Measurements from ENCODE around the gene CEL.
"Not testable (repeated sequence)": the region's sequence is repeated elsewhere in the genome, so short reads cannot be mapped to it uniquely, and the experiment has no call there.

Gene CEL

DNA sequence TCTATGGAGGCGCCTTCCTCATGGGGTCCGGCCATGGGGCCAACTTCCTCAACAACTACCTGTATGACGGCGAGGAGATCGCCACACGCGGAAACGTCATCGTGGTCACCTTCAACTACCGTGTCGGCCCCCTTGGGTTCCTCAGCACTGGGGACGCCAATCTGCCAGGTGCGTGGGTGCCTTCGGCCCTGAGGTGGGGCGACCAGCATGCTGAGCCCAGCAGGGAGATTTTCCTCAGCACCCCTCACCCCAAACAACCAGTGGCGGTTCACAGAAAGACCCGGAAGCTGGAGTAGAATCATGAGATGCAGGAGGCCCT, 3.2 kb downstream of the CEL start:
- no peak for DNase-seq

DNA sequence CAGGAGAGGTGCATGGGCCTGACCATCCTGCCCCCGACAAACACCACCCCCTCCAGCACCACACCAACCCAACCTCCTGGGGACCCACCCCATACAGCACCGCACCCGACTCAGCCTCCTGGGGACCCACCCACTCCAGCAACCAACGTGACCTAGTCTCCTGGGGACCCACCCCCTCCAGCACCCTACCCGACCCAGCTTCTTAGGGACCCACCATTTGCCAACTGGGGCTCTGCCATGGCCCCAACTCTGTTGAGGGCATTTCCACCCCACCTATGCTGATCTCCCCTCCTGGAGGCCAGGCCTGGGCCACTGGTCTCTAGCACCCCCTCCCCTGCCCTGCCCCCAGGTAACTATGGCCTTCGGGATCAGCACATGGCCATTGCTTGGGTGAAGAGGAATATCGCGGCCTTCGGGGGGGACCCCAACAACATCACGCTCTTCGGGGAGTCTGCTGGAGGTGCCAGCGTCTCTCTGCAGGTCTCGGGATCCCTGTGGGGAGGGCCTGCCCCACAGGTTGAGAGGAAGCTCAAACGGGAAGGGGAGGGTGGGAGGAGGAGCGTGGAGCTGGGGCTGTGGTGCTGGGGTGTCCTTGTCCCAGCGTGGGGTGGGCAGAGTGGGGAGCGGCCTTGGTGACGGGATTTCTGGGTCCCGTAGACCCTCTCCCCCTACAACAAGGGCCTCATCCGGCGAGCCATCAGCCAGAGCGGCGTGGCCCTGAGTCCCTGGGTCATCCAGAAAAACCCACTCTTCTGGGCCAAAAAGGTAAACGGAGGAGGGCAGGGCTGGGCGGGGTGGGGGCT, 4.6 kb downstream of the CEL start:
- DNase-seq, result no peak

DNA sequence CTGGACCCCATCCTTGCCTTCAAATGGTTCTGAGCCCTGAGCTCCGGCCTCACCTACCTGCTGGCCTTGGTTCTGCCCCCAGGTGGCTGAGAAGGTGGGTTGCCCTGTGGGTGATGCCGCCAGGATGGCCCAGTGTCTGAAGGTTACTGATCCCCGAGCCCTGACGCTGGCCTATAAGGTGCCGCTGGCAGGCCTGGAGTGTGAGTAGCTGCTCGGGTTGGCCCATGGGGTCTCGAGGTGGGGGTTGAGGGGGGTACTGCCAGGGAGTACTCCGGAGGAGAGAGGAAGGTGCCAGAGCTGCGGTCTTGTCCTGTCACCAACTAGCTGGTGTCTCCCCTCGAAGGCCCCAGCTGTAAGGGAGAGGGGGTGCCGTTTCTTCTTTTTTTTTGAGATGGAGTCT, 5.2 kb downstream of the CEL start:
- DNase-seq, result no peak

DNA sequence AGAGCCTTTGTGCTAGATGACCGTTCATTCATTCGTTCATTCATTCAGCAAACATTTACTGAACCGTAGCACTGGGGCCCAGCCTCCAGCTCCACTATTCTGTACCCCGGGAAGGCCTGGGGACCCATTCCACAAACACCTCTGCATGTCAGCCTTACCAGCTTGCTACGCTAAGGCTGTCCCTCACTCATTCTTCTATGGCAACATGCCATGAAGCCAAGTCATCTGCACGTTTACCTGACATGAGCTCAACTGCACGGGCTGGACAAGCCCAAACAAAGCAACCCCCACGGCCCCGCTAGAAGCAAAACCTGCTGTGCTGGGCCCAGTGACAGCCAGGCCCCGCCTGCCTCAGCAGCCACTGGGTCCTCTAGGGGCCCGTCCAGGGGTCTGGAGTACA, 6.0 kb downstream of the CEL start:
- DNase-seq, result no peak

DNA sequence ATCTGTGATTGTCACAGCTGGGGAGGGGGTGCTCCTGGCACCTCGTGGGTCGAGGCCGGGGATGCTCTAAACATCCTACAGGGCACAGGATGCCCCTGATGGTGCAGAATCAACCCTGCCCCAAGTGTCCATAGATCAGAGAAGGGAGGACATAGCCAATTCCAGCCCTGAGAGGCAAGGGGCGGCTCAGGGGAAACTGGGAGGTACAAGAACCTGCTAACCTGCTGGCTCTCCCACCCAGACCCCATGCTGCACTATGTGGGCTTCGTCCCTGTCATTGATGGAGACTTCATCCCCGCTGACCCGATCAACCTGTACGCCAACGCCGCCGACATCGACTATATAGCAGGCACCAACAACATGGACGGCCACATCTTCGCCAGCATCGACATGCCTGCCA, 6.7 kb downstream of the CEL start:
- DNase-seq, result not testable (repeated sequence)

DNA sequence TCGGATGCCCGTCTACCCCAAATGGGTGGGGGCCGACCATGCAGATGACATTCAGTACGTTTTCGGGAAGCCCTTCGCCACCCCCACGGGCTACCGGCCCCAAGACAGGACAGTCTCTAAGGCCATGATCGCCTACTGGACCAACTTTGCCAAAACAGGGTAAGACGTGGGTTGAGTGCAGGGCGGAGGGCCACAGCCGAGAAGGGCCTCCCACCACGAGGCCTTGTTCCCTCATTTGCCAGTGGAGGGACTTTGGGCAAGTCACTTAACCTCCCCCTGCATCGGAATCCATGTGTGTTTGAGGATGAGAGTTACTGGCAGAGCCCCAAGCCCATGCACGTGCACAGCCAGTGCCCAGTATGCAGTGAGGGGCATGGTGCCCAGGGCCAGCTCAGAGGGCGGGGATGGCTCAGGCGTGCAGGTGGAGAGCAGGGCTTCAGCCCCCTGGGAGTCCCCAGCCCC, 8.8 kb downstream of the CEL start:
- DNase-seq, result not testable (repeated sequence)

DNA sequence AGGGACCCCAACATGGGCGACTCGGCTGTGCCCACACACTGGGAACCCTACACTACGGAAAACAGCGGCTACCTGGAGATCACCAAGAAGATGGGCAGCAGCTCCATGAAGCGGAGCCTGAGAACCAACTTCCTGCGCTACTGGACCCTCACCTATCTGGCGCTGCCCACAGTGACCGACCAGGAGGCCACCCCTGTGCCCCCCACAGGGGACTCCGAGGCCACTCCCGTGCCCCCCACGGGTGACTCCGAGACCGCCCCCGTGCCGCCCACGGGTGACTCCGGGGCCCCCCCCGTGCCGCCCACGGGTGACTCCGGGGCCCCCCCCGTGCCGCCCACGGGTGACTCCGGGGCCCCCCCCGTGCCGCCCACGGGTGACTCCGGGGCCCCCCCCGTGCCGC, 9.2 kb downstream of the CEL start:
- DNase-seq, result not testable (repeated sequence)

DNA sequence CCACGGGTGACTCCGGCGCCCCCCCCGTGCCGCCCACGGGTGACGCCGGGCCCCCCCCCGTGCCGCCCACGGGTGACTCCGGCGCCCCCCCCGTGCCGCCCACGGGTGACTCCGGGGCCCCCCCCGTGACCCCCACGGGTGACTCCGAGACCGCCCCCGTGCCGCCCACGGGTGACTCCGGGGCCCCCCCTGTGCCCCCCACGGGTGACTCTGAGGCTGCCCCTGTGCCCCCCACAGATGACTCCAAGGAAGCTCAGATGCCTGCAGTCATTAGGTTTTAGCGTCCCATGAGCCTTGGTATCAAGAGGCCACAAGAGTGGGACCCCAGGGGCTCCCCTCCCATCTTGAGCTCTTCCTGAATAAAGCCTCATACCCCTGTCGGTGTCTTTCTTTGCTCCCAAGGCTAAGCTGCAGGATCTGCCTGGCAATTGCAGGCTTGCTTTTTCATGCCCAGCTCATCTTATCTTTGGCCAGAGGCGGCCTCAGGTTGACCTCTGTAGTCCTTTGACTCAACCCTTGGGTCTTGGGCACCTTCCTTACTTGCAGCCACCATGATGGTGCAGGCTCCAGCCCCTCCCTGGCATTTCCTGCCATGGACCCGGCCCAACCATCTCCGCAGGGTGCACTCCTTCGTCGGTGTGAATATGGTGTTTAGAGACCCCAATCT, 9.8 kb downstream of the CEL start:
- no peak for DNase-seq

DNA sequence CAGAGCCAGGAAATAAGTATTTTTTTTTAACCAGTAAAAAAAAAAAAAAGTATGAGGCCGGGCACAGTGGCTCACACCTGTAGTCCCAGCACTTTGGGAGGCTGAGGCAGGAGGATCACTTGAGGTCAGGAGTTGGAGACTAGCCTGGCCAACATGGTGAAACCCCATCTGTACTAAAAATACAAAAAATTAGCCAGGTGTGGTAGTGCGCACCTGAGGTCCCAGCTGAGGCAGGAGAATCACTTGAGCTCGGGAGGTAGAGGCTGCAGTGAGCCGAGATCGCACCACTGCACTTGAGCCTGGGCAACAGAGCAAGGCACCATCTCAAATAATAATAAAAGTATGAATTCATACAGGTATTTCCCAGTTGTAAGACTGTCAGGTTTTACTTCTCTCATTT, 10.4 kb downstream of the CEL start:
- DNase-seq, result not testable (repeated sequence)

DNA sequence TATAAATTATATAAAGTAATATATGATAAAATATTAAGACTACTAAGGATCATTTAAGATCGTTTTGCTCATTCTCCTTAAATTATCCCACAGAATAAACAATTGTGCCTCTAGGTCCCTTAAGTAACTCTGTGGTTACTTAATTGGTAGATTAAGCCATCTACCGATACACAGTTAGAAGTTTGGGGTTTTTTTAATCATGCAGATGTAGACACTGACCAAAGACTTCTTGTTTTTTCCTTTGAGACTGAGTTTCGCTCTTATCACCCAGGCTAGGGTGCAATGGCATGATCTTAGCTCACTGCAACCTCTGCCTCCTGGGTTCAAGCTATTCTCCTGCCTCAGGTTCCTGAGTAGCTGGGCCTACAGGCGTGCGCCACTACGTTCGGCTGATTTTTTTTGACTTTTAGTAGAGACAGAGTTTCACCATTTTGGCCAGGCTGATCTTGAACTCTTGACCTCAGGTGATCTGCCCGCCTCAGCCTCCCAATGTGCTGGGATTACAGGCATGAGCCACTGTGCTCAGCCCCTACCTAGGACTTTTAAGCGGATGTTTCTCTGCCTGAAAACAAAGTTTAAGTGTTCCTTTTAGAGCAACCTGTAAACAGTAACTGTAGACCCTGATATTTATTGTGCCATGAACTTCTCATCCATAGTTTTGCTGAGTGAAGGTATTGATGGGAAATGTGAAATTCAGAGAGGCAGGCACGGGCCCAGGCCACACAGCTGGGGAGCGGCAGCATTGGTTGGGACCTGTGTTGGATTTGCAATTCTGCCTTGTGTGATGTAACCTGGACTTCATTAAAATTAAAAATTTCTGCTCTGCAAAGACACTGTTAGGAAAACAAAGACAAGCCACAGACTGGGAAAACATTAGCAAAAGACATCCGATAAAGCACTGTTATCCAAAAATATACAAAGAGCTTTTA, 11.6 kb downstream of the CEL start:
- DNase-seq, result no peak

DNA sequence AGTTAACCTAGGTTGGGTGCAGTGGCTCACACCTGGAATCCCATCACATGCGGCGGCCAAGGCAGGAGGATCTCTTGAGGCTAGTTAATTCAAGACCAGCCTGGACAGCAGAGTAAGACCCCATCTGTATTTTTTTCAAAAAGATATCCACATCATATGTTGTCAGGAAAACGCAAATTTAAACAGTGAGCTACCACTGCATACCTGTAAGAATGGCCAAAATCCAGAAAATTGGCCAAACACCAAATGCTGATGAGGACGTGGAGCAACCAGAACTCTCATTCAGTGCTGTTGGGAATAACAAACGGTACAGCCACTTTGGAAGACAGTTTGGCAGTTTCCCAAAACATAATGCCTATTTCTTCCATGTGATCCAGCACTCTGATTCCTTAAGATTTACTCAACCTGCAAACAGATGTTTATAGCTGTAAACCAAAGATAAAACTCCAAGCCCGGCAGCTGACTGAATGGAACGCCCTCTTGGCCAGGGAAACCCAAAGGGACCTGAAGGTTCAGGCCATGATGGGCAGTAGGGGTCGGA, 12.4 kb downstream of the CEL start:
- no peak for DNase-seq

DNA sequence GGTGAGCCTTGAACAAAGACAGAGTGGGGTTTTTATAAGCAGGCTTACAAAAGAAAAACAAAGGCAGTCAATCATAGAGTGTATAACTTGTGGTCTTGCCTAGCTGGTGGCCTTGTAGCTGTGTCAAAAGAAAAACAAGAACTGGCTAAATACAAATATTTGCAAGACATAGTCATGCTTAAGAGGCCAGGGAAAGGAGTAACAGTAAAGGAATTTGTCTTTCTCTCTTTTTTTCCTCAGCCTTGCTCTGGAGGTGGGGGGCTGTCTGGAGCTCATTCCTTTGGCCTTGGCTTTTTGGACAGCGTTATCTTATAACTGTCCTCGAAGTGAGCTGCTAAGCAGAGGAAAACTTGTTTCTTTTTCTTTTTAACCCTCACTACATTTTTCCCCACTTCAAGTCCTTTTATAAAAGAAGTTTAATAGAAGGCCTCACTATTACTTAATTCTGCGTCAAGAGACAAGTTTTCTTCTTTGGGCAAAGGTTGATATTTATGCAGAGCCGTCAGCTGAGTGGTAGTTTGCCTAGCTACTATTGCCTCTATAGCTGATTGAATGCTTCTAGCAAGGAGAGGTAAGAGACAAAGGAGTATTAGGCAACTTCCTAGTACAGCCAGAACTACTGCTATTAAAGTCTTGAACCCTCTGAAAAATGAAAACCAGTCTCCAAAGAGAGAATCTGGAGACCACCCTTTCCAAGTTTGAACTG, 14.3 kb downstream of the CEL start:
- DNase-seq, result no peak

DNA sequence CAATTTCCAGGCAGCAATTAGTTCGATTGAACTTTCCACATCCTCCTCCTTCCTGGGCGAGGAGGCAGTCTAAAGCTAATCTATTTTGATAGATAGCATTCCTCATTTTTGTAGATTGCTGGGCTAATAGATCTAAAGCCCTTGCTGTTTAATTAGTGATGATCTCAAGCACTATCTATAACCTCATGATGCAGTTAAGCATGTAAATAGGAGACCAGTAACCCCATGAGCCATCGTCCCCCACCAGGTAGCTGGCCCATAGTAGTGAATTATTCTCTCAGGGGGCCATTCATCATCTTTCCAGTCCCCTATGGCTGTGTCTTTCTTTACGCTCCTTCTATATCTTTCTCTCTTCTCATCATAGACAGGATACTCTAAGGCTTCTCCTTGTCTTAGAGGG, 14.9 kb downstream of the CEL start:
- no peak for DNase-seq

DNA sequence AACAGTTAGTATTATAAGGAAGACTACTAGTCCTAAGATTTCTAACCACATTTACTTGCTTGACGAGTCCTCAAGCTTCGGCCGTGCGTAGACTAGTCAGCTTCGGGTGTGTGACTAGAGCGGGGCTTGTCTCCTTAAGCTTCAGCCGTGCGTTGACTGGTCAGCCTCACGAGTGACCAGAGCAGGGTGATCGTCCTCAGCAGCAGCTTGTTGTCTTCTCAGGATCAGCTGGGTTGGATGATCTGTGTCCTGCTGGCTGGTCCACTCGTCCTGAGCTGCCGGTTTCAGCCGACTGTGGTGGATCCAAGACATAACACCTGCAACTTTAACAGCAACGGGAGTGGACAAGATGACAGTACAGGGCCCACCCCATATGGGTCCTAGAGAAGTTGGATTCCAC, 16.7 kb downstream of the CEL start:
- no peak for DNase-seq

DNA sequence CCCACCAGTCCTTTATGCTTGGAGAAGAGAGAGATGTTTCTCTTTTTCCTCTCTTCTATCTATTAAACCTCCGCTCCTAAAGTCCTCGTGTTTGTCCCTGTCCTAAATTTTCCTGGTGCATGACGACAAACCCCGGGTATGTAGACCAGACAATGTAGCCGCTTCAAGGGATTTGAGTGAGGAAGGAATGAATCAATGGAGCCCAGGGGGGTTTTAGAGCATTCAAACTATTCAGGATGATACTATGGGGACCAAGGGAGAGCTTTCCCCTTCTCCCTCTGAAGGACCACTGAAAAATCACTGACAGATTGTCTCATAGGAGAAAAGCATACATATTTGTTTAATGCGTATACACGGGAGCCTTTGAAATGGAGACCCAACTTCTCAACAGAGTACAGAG, 18.4 kb downstream of the CEL start:
- DNase-seq, result no peak

DNA sequence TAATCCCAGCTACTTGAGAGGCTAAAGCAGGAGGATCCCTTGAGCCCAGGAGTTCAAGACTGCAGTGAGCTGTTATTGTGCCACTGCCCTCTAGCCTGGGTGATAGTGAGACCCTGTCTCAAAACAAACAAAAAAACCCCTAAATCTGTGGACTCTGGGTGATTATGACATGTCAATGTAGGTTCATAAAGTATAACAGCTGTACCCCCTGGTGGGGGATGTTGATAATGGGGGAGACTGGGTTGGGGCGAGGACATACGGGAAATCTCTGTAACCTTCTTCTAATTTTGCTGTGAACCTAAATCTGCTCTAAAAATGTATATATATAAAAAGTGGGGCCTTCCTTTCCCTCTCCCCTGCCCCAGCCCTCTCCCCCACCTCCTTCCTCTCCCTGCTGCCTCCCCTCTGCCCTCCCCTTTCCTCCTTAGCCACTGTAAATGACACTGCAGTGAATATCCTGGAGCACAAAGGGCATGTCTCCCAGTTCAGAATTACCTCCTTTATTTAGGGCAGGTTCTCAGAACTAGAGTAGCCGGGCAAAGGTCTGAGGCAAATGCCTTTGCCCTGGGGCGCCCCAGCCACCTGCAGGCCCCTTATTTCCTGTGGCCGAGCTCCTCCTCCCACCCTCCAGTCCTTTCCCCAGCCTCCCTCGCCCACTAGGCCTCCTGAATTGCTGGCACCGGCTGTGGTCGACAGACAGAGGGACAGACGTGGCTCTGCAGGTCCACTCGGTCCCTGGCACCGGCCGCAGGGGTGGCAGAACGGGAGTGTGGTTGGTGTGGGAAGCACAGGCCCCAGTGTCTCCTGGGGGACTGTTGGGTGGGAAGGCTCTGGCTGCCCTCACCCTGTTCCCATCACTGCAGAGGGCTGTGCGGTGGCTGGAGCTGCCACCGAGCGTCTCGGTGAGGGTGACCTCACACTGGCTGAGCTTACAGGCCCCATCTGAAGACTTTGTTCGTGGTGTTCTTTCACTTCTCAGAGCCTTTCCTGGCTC, 19.3 kb downstream of the CEL start:
- DNase-seq, result not testable (repeated sequence)

DNA sequence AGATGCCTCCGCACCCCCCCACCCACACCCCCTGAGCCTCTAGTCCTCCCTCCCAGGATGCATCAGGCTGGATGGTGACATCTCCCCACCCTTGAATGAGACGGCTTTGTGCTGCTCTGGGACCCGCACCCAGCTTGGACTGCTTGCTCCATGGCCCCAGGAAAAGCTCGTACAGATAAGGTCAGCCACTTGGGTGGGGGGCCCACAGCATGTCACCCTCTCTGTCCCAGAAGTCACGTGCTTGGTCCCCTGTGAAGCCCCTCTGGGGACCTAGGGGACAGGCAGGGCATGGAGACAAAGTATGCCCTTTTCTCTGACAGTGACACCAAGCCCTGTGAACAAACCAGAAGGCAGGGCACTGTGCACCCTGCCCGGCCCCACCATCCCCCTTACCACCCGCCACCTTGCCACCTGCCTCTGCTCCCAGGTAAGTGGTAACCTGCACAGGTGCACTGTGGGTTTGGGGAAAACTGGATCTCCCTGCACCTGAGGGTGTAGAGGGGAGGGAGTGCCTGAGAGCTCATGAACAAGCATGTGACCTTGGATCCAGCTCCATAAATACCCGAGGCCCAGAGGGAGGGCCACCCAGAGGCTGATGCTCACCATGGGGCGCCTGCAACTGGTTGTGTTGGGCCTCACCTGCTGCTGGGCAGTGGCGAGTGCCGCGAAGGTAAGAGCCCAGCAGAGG, 20.3 kb downstream of the CEL start:
- not testable (repeated sequence) for DNase-seq

DNA sequence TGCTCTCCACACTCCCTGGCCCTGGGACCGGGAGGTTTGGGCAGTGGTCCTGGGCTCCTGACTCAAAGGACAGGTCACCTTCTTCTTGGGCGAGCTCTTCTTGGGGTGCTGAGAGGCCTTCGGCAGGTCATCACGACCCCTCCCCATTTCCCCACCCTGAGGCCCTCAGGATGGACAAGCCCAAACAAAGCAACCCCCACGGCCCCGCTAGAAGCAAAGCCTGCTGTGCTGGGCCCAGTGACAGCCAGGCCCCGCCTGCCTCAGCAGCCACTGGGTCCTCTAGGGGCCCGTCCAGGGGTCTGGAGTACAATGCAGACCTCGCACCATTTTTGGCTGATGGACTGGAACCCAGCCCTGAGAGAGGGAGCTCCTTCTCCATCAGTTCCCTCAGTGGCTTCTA, 21.9 kb downstream of the CEL start:
- DNase-seq, result not testable (repeated sequence)

DNA sequence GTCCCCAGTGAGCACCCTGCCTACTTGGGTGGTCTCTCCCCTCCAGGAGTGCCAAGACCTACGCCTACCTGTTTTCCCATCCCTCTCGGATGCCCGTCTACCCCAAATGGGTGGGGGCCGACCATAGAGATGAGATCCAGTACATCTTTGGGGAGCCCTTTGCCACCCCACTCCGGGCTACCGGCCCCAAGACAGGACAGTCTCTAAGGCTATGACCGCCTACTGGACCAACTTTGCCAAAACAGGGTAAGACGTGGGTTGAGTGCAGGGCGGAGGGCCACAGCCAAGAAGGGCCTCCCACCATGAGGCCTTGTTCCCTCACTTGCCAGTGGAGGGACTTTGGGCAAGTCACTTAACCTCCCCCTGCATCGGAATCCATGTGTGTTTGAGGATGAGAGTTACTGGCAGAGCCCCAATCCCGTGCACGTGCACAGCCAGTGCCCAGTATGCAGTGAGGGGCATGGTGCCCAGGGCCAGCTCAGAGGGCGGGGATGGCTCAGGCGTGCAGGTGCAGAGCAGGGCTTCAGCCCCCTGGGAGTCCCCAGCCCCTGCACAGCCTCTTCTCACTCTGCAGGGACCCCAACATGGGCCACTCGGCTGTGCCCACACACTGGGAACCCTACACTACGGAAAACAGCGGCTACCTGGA, 24.6 kb downstream of the CEL start:
- DNase-seq, result not testable (repeated sequence)

DNA sequence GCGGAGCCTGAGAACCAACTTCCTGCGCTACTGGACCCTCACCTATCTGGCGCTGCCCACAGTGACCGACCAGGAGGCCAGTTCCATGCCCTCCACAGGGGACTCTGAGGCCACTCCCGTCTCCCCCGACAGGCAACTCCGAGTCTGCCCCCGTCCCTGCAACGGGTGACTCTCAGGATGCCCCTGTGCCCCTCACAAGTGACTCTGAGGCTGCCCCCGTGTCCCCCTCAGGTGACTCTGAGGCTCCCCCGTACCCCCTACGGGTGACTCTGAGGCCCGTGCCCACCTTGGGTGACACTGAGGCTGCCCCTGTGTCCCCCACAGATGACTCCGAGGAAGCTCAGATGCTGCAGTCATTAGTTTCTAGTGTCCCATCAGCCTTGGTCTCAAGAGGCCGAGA, 25.1 kb downstream of the CEL start:
- no peak for DNase-seq
